ENCODE measurements around the gene NRIP1.
"Not testable (repeated sequence)": the region's sequence is repeated elsewhere in the genome, so short reads cannot be mapped to it uniquely, and the experiment has no call there.

DNA sequence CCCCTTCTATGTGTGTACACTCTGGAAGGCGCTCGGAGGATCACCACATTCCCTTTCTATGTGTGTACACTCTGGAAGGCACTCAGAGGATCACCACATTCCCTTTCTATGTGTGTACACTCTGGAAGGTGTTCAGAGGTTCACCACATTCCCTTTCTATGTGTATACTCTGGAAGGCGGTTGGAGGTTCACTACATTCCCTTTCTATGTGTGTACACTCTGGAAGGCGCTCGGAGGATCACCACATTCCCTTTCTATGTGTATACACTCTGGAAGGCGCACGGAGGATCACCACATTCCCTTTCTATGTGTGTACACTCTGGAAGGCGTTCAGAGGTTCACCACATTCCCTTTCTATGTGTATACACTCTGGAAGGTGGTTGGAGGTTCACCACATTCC, 33.9 kb downstream of the NRIP1 start:
- TF ChIP-seq, protein P1, sequence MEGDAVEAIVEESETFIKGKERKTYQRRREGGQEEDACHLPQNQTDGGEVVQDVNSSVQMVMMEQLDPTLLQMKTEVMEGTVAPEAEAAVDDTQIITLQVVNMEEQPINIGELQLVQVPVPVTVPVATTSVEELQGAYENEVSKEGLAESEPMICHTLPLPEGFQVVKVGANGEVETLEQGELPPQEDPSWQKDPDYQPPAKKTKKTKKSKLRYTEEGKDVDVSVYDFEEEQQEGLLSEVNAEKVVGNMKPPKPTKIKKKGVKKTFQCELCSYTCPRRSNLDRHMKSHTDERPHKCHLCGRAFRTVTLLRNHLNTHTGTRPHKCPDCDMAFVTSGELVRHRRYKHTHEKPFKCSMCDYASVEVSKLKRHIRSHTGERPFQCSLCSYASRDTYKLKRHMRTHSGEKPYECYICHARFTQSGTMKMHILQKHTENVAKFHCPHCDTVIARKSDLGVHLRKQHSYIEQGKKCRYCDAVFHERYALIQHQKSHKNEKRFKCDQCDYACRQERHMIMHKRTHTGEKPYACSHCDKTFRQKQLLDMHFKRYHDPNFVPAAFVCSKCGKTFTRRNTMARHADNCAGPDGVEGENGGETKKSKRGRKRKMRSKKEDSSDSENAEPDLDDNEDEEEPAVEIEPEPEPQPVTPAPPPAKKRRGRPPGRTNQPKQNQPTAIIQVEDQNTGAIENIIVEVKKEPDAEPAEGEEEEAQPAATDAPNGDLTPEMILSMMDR (IDR thresholded peaks at IDR 0.05 in 4 of 5, conservative IDR thresholded peaks at IDR 0.05 in 1 of 5): not testable (repeated sequence)
- not testable (repeated sequence) for TF ChIP-seq POLR2A (IDR thresholded peaks at IDR 0.05)

All from gastrocnemius medialis (tissue), 4 donors.